ENCODE results near the gene SUMF2.
"Not testable (repeated sequence)": the region's sequence is repeated elsewhere in the genome, so short reads cannot be mapped to it uniquely, and the experiment has no call there.

SUMF2 gene

DNA sequence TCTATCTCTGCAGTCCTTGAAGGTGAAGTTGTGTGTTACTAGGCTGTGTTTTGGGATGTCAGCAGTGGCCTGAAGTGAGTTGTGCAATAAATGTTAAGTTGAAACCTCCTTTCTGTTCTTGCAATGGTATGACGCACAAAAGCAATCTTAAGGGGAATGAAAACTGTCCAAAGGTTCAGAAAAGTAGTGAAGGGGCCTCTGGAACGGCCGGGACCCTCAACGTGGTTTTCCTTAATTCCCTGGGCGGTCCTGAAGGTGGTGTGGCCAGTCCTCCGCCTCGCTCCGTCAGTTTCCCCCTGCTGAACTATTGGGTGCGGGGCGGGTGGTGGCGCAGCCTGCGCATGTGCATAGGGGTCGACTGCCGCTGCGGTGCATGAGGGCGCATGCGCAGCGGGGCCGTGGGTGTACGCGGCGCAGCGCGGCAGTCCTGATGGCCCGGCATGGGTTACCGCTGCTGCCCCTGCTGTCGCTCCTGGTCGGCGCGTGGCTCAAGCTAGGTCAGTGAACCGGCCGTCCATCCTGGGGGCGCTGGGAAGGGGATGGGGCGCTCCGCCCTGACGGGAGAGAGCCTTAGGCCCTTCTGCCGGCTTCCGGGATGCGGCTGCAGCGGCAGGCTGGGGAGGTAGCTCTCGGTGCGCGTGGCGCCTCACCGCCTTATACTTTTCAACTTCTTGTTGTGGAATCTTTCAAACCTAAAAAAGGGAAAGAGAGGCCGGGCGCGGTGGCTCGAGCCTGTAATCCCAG, at the start of gene SUMF2:
Gene SUMF2, plus strand, starts transcription at position 405 of the 744 bp plus-strand sequence. Its CDS starts 26 bp downstream, at position 431.
- DNase-seq: peak; percentile 89 to 91

DNA sequence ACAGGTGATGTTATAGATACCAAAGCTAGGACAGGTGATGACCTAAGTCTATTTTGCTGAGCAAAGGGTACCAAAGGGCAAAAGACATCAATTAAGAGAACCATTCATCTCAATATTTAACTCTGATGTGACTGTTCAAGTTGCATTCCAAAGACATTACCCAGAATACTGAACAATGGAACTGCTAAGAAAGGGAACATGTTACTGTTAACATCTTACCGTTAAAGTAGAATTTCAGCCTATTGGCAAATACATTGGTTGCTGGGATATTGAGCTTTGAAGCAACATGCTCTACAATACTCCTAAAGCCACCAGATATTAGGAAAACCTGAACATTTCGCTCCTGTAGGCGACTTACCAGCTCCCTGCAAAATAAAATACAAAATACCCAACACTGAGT, 47.1 kb upstream of the SUMF2 start:
- DNase-seq: not testable (repeated sequence)

DNA sequence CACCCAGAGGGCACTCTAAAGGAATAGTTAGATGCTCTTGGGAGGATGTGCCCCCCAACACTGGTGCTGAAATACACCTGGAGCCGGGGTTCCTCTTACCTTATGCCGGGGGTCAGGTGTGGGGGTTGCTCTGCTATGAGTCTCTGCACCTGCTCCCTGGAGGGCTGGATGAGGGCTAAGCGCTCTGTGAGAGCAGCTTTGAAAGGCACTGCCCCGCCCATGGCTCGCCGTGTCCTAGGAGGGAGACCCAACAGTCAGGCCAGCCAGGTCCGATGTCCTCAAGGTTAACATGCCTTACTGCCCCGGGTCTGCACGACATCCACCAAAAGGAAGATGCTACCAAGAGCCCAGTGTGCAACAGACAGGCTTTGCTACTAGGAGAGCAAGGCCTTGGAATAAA, 44.6 kb upstream of the SUMF2 start:
- DNase-seq: no peak

DNA sequence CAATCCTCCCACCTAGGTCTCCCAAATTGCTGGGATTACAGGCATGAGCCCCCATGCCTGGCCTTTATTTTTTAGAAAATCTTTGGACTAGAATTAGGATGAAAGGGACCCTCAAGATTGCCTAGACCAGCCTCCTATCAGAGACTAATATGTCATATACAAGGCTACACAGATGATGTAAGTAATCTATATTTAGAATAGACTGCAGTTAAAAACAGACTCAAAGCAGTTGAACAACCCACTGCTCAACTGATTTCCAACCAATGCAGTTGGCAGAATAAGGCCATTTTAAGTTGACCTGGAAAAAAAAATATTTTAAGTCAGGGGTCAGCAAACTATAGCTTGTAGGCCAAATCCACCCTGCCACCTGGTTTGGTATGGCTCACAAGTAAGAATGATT, 40.6 kb upstream of the SUMF2 start:
- no peak for DNase-seq

DNA sequence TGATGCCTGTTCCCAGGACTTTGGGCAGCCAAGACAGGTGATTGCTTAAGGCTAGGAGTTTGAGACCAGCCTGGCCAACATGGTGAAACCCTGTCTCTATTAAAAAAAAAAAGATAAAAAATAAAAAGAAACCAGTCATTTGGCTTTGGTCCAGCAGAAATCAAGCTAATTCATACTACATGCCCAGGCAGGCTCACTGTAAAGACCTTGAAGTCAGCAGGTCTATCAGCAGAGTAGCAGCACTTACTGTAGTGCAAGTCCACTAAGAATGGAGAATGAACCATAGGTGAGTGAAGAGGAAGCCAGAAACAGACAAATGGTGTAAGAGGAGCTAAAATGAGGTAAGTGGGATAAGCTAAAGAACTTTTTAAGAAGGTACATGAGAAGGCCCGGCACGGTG, 37.5 kb upstream of the SUMF2 start:
- no peak for DNase-seq

DNA sequence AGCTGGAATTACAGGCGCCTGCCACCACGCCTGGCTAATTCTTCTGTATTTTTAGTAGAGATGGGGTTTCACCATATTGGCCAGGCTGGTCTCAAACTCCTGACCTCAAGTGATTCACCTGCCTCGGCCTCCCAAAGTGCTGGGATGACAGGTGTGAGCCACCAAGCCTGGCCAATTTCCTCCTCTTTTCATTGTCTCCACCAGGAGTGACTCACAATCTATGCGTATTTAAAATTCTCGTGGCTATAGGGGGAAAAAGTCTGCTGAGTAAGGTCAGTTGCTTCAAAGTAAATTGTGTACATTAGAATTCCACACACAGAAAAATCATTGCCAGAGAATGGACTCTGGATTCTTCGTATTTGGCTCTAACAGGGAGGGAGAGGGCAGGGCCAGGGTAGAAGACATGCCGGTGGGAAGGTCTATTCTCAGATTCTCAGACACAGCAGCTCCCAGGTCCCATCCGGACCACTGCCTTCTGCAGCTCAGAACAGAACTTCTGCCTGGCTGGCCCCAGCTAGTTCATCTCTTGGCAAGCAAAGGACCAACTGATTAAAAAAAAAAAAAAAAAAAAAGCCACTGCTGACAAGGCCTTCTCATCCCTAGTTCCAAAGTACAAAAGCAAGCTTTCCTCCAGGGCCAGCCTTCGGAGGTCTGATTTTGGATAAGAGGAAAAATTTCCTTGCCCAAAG, 35.0 kb upstream of the SUMF2 start:
- no peak for DNase-seq

DNA sequence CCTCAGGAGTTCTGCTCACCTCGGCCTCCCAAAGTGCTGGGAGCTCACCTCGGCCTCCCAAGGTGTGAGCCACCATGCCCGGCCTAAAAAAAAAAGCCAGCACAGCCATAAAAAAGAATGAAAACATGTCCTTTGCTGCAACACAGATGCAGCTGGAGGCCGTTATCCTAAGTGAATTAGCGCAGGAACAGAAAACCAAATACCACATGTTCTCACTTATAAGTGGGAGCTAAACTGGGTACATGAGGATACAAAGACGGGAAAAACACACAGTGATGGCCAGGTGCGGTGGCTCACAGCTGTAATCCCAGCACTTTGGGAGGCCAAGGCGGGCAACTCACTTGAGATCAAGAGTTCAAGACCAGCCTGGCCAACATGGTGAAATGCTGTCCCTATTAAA, 33.7 kb upstream of the SUMF2 start:
- DNase-seq: no peak

DNA sequence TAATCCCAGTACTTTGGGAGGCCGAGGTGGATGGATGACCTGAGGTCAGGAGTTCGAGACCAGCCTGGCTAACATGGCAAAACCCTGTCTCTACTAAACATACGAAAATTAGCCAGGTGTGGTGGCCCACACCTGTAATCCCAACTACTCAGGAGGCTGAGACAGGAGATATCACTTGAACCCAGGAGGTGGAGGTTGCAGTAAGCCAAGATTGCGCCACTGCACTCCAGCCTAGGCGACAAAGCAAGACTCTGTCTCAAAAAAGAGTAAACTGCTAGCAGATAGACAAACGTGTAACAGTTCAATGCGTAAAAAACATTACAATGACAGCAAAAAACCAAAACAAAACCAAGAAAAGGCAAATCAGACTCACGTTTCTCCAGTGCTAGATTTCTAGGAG, 32.5 kb upstream of the SUMF2 start:
- DNase-seq: not testable (repeated sequence)

DNA sequence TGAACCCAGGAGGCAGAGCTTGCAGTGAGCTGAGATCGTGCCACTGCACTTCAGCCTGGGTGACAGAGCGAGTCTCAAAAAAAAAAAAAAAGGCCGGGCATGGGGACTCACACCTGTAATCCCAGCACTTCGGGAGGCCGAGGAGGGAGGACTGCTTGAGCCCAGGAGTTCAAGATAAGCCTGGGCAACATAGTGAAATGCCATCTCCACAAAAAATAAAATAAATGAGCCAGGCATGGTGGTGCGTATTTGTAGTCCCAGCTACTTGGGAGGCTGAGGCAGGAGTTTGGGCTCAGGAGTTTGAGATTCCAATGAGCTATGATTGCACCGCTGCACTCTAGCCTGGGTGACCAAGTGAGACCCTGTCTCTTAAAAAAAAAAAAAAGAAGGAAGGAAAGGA, 31.5 kb upstream of the SUMF2 start:
- not testable (repeated sequence) for DNase-seq

DNA sequence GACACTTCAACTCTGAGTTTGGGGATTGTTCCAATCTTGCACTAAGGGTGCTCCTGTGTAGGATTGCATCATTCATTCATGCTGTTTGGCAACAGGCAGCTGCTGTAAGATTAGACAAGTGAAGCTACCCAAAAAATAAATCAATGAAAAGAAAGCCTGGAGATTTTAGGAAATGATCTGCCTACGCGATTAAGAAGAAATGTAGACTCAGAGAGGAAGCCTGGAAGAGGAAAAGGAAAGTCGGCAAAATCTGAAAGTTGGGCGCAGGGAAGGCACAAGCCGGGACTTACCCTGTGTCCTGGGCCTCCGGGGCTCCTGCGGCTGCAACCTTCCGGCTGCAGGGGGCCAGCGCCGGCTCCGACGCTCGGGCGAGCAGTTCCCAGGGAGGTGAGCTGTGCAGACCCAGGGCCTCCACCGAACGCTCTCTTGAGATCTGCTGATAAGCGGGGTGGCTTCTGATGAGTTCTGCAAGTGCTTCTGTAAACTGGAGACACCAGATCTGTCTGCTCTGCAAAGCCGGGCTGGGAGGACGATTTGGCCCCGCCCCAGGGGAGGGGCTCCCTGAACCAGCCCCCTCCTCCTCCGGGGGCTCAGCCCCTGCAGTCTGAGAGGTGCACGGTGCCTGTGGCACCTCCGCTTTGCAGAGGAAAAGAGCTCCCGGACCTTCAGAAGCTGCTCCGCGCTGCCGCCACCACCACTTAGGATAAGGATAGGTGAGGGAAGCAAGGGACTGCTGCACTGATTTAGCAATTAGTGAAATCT, 30.2 kb upstream of the SUMF2 start:
- DNase-seq: peak; percentile 69 to 77

DNA sequence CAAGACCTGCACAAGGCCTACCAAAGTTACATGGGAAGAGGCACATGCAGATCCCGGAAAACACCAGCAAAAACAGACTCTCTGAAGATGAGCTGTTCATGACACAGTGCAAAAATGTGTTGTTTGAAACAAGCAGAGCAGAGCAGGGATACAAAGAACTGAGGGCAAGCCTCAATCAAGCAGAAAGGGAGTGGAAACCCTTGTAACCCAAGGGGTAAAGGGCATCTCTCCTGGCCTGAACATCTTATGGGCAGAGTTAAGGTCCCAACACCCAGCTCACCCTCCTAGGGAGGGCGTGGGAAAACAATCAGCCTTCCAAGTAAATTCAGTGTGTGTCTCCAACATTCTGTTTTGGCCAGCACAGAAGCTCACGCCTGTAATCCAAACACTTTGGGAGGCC, 23.4 kb upstream of the SUMF2 start:
- no peak for DNase-seq

DNA sequence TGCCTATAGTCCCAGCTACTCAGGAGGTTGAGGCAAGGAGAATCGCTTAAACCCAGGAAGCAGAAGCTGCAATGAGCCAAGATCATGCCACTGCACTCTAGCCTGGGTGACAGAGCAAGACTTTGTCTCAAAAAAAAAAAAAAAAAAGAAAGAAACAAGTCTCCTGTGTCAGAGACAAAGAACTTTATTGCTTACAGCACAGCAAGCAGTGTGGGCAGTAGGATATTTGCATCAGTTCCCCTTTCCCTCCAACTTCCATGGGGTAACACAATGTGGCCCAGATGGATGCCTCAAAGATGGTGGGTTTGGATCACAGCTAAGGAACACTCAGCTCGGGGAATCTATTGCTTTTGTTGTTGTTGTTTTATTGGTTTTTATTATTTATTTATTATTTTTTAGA, 18.3 kb upstream of the SUMF2 start:
- not testable (repeated sequence) for DNase-seq

DNA sequence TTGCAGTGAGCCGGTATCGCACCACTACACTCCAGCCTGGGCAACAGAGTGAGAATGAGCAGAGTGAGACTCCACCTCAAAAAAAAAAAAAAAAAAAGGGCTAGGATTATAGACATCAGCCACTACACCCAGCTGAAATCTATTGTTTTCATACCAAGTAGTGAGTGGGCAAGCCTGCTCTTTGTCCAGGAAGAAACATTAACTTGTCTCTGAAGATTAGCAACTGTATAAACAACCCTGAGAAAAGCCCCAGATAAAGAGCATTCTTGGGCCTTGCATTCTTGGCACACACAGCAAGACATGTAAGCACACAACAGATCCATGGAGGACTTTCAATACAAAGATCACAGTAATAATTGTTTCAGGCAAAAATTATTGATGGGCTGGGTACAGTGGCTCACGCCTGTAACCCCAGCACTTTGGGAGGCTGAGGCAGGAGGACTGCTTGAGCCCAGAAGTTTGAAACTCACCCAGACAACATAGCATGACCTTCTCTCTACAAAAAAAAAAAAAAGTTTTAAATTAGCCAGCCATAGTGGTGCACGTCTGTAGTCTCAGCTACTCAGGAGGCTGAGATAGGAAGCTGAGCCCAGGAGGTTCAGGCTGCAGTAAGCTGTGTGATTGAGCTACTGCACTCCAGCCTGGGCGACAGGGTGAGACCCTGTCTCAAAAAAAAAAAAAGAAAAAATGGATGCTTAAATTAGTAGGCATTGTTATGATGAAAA, 17.2 kb upstream of the SUMF2 start:
- no peak for DNase-seq

DNA sequence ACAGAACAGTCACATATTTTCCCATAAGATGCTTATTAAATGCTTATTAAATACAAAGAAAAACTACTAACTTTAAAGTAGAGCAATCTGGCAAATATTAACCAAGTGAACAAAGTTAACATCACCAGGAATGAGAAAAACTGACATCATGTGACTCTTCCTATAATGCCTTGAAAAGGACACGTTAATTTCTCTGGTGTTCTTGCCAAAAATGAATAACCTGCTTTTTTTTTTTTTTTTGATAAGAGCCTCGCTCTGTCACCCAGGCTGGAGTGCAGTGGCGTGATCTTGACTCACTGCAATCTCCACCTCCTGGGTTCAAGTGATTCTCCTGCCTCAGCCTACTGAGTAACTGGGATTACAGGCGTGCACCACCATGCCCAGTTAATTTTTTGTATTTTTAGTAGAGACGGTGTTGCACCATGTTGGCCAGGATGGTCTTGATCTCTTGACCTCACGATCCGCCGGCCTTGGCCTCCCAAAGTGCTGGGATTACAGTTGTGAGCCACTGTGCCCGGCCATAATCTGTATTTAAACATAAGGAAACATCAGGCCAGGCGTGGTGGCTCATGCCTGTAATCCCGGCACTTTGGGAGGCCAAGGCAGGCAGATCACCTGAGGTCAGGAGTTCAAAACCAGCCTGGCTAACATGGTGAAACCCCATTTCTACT, 16.5 kb upstream of the SUMF2 start:
- DNase-seq: not testable (repeated sequence)

DNA sequence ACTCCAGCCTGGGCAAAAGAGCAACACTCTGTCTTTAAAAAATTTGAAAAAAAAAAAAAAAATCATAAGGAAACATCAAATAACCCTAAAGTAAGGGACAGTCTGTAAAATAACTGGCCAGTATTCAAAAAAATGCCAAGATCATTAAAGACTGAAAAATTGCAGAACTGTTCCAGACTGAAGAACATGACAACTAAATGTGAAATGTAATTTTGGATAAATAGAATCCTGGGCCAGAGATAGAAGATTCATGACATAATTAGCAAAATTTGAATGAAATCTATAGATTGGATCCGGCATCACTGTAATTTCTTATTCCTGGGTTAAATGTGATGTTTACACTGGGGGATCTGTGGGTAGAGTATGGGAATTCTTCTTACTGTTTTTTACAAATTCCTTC, 15.8 kb upstream of the SUMF2 start:
- DNase-seq: no peak

DNA sequence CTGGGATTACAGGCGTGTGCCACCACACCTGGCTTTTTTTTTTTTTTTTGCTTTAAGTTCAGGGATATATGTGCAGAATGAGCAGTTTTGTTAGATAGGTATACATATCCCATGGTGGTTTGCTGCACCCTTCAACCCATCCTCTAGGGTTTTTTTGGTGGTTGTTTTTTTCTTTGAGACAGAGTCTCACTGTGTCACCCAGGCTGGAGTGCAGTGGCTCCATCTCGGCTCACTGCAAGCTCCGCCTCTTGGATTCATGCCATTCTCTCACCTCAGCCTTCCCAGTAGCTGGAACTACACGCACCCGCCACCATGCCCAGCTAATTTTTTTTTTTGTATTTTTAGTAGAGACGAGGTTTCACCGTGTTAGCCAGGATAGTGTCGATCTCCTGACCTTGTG, 15.3 kb upstream of the SUMF2 start:
- DNase-seq: not testable (repeated sequence)

DNA sequence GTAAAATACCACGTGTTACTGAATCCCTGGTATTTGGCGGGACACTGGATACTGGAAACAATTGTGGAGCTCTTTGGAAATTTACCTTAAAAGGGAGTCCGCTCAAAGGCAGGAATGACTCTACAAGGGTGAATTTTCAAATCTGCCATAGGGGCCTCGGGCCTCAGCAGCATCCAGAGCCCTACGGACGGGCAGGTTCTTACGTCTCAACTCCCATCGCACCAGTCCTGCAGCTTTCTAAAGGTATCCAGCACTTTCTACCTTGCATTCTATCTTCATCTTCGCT, 13.1 kb upstream of the SUMF2 start:
- DNase-seq: no peak

DNA sequence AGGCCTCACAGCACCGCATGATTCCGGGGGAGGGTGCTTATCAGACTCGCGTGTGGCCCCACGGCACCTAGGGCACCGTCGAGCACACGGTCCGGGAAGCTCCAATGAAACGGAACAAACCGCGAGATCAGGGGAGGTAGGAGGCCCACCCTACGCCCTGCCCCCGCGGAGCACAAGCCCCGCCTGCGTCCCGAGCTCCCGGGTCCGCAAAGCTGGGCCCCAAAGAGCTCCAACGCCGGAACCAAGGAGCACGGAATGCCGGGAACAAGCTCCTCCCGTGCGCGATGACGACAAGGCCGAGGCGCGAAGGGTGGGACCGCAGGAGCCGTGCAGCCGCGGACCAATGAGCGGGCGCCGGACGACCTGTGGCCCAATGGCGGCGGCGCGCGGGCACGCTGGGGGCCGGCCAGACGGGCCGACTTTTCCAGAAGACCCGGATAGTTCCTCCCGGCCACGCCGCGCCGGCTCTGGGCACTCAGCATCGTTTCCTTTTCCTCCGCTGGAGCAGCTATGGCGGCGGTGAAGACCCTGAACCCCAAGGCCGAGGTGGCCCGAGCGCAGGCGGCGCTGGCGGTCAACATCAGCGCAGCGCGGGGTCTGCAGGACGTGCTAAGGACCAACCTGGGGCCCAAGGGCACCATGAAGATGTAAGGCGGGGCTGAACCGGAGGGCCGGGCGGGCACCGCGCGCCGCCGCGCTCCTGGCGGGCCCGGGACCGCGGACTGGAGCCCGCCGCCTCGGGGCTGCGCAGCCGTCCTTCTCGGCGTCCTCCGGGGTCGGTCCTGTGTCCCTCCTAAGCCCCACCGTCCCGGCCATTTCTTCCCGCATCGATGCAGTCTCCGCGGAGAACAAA, 12.5 kb upstream of the SUMF2 start, which contains the start of the genes CCT6A and PSPH:
Gene CCT6A, plus strand, starts transcription at position 427 of the 853 bp plus-strand sequence. Its CDS starts 84 bp downstream, at position 511.
Gene PSPH, minus strand, starts transcription at position 106 of the 853 bp plus-strand sequence. CDS start 30,232 bp downstream, outside the sequence.
- DNase-seq: peak; percentile 93 to 95

DNA sequence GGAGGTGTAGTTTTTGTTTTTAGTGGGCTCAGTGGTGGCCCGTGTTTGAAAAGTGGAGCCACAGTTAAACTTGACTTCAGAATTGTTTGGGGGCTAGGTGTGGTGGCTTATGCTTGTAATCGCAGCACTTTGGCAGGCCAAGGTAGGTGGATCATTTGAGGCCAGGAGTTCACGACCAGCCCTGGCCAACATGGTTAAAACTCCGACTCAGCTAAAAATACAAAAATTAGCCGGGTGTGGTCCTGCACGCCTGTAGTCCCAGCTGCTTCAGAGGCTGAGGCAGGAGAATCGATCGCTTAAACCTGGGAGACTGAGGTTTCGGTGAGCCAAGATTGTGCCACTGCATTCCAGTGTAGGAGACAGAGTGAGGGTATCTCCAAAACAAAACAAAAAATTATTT, 10.7 kb upstream of the SUMF2 start:
- no peak for DNase-seq

DNA sequence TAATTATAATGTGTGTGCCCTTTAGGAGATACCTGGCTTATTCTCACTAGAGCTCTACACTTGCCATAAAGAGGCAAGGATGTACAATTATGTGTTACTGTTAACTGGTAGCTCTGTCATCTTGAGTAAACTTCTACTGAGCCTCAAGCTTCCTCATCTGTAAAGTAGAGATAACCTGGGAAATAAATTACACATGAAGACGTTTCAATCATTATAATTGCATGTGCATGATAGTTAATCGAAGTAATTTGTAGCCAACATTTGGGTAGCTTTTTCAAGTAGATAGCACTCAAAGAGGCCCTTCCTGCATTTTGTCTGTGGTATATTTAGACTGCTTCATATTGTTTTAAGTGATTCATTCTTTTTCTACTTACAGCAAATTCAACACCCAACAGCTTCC, 10.1 kb upstream of the SUMF2 start:
- no peak for DNase-seq

DNA sequence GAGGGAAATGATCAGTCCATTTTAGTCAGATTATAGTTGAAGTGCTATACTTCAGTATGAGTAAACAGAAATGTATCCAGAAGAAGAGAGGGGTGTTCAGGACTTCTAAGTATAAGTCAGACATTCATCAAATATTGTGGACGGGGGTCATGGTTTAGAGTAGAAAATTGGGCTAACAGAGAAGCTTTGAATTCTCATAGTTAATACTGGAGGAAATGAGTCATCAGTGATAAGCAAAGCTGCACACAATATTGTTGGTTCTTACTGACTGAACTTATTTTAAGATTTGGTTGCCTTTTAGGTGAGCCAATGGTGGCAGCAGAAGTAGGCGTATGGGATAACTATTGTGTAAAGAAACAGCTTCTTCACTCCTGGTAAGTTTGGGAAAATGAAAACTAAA, 1.7 kb upstream of the SUMF2 start:
- no peak for DNase-seq

DNA sequence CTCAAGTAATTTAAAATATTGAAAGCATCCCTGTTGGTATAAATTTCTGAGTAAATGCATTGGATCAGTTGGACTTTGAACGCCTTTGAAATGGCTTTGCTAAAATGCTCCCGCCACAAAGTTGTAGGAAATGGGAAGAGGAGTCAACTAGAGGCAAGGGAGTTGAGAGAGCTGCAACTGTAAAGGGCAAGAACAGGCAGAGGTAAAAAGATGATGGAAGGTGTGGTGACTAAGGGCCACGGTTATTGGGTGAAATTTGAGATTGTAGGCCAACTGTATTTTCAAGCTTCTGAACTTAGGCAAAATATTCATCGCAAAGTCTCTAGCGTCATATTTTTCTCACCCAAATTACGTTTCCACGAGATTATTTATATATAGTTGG, 595 bp upstream of the SUMF2 start:
- DNase-seq: no peak
